ENCODE data around the gene PNKD.

PNKD gene

GRCh38 chr2:218368621-218369153 lies 98.4 kb downstream of the PNKD start:
- no peak for DNase-seq

GRCh38 chr2:218369330-218369729 lies 99.0 kb downstream of the PNKD start:
- no peak for DNase-seq

GRCh38 chr2:218370410-218371063 lies 100.2 kb downstream of the PNKD start:
- peak in 5 of 56 donors; percentile 9 to 51 (median 29) for DNase-seq

- DNase-seq = no peak
These were observed 101.6 kb downstream of the PNKD start for GRCh38 chr2:218371983-218372350.

- DNase-seq = no peak
These were observed 104.5 kb downstream of the PNKD start for GRCh38 chr2:218374795-218375194.

GRCh38 chr2:218375212-218375611 lies 104.9 kb downstream of the PNKD start:
- DNase-seq = no peak

- no peak for DNase-seq
These were observed 107.7 kb downstream of the PNKD start for GRCh38 chr2:218378053-218378452.

GRCh38 chr2:218381916-218382366 lies 111.6 kb downstream of the PNKD start, which contains the start of gene SLC11A1:
SLC11A1 (plus strand) TSS chr2:218382273; CDS start chr2:218382369, 96 bp downstream.
- DNase-seq = peak in 17 of 56 donors; percentile 10 to 51 (median 34)

- DNase-seq = no peak
These were observed 112.5 kb downstream of the PNKD start for GRCh38 chr2:218382785-218383184.

GRCh38 chr2:218383892-218384519 lies 113.7 kb downstream of the PNKD start:
- peak in 6 of 56 donors; percentile 19 to 51 (median 38) for DNase-seq

- DNase-seq = no peak
These were observed 114.7 kb downstream of the PNKD start for GRCh38 chr2:218384975-218385374.

GRCh38 chr2:218386505-218387368 lies 116.4 kb downstream of the PNKD start:
- DNase-seq = no peak

GRCh38 chr2:218387369-218388194 lies 117.3 kb downstream of the PNKD start:
- DNase-seq = no peak

GRCh38 chr2:218389333-218390150 lies 119.2 kb downstream of the PNKD start:
- DNase-seq = no peak

- no peak for DNase-seq
These were observed 120.9 kb downstream of the PNKD start for GRCh38 chr2:218391202-218391601.

GRCh38 chr2:218392459-218392858 lies 122.1 kb downstream of the PNKD start:
- DNase-seq = no peak

- no peak for DNase-seq
These were observed 122.7 kb downstream of the PNKD start for GRCh38 chr2:218392891-218393462.

GRCh38 chr2:218393750-218394290 lies 123.5 kb downstream of the PNKD start:
- DNase-seq = no peak
